Neural cell (in vitro differentiated cells): ENCODE results near the gene SYDE2. TPM values are rescaled to one million over a fixed set of nuclear protein-coding genes. Genes with fewer than 3 reads are reported as not detected.

Source experiments
- H2AFZ ChIP-seq: fragments of 200-600, 300-800 bp; sonication (generic), shearing (Covaris generic); 2 replicates; pipeline ENCODE4 v1.6.0; 2014; ENCODE audit warnings: low read depth, mild to moderate bottlenecking, antibody characterized with exemption, low read length, moderate library complexity
- H3F3A ChIP-seq: fragments of 200-600 bp; shearing (Covaris generic); 2 replicates; pipeline ENCODE4 v1.6.1; 2016; ENCODE audit warnings: mild to moderate bottlenecking, moderate library complexity, mixed read lengths, antibody characterized with exemption, low read length; ENCODE audit not compliant: insufficient read depth, poor library complexity, severe bottlenecking
- H3K27ac ChIP-seq: fragments of 200-600, 300-800 bp; sonication (generic), shearing (Covaris generic); 2 replicates; pipeline ENCODE4 v1.5.1; 2014; ENCODE audit warnings: mild to moderate bottlenecking, low read length, moderate library complexity
- H3K27me3 ChIP-seq: fragments of 300-800, 200-600 bp; sonication (generic), shearing (Covaris generic); 2 replicates; pipeline ENCODE4 v1.6.0; 2014; ENCODE audit warnings: mild to moderate bottlenecking, low read depth, low read length, moderate library complexity; ENCODE audit not compliant: insufficient read depth
- H3K36me3 ChIP-seq: fragments of 300-800, 200-600 bp; sonication (generic), shearing (Covaris generic); 2 replicates; pipeline ENCODE4 v1.5.1; 2014; ENCODE audit warnings: mild to moderate bottlenecking, antibody characterized with exemption, low read length, moderate library complexity; ENCODE audit not compliant: insufficient read depth
- H3K4me2 ChIP-seq: fragments of 300-800, 200-600 bp; sonication (generic), shearing (Covaris generic); 2 replicates; pipeline ENCODE4 v1.6.0; 2014; ENCODE audit warnings: mild to moderate bottlenecking, low read length
- H3K4me3 ChIP-seq: fragments of 300-800, 200-600 bp; sonication (generic), shearing (Covaris generic); 2 replicates; pipeline ENCODE4 v1.5.1; 2014; ENCODE audit warnings: mild to moderate bottlenecking, low read length, moderate library complexity
- H3K79me2 ChIP-seq: fragments of 200-600 bp; shearing (Covaris generic); replicated peaks from 2 replicates; pipeline ENCODE4 v1.6.0; 2014; ENCODE audit warnings: mild to moderate bottlenecking, low read length, moderate library complexity; ENCODE audit not compliant: insufficient read depth
- H3K9ac ChIP-seq: fragments of 300-800, 200-600 bp; sonication (generic), shearing (Covaris generic); 2 replicates; pipeline ENCODE4 v1.6.1; 2016; ENCODE audit warnings: mild to moderate bottlenecking, low read length, mixed read lengths
- H3K9me2 ChIP-seq: fragments of 200-600 bp; shearing (Covaris generic); 2 replicates; pipeline ENCODE4 v1.6.1; 2016; ENCODE audit warnings: mild to moderate bottlenecking, low read length, mixed read lengths; ENCODE audit not compliant: insufficient read depth
- H3K9me3 ChIP-seq: fragments of 200-600, 300-800 bp; sonication (generic), shearing (Covaris generic); 2 replicates; pipeline ENCODE4 v1.6.1; 2016; ENCODE audit warnings: mild to moderate bottlenecking, mixed run types, low read length, moderate library complexity, mixed read lengths
- H4K20me1 ChIP-seq: fragments of 200-600 bp; shearing (Covaris generic); 2 replicates; pipeline ENCODE4 v1.6.1; 2016; ENCODE audit warnings: mild to moderate bottlenecking, mixed run types; ENCODE audit not compliant: insufficient read depth
- CTCF ChIP-seq: fragments of 450-650 bp; IDR thresholded peaks from 2 replicates; pipeline ENCODE4 v1.5.1; 2014; ENCODE audit warnings: antibody characterized with exemption, mild to moderate bottlenecking, moderate library complexity; ENCODE audit not compliant: poor library complexity, severe bottlenecking
- EP300 ChIP-seq: fragments of 450-650 bp; conservative IDR thresholded peaks from 2 replicates; pipeline ENCODE4 v1.6.1; 2014; ENCODE audit warnings: antibody characterized with exemption, mild to moderate bottlenecking, moderate library complexity; ENCODE audit not compliant: poor library complexity, severe bottlenecking
- EZH2 ChIP-seq: fragments of 200-600, 300-800 bp; shearing (Covaris generic), sonication (generic); IDR thresholded peaks from 2 replicates; pipeline ENCODE4 v1.6.1; 2014; ENCODE audit warnings: antibody characterized with exemption, low read length, borderline replicate concordance, mild to moderate bottlenecking; ENCODE audit not compliant: insufficient read depth, poor library complexity, severe bottlenecking
- MXI1 ChIP-seq: fragments of 450-650 bp; conservative IDR thresholded peaks from 2 replicates; pipeline ENCODE4 v1.6.1; 2014; ENCODE audit warnings: antibody characterized with exemption, mild to moderate bottlenecking; ENCODE audit not compliant: poor library complexity, severe bottlenecking
- POLR2AphosphoS5 ChIP-seq: IDR thresholded peaks from 2 replicates; pipeline ENCODE4 v1.6.1; 2012
- RAD21 ChIP-seq: fragments of 450-650 bp; conservative IDR thresholded peaks from 2 replicates; pipeline ENCODE4 v1.6.1; 2014; ENCODE audit warnings: antibody characterized with exemption, mild to moderate bottlenecking, moderate library complexity
- REST ChIP-seq: IDR thresholded peaks from 2 replicates; pipeline ENCODE4 v1.6.1; 2012; ENCODE audit warnings: borderline replicate concordance
- SMC3 ChIP-seq: fragments of 450-650 bp; conservative IDR thresholded peaks from 2 replicates; pipeline ENCODE4 v1.6.1; 2014; ENCODE audit warnings: antibody characterized with exemption, mild to moderate bottlenecking, moderate library complexity; ENCODE audit not compliant: poor library complexity
- TAF1 ChIP-seq: IDR thresholded peaks from 2 replicates; pipeline ENCODE4 v1.6.1; 2012; ENCODE audit warnings: low read depth
- polyA plus RNA-seq: library from polyadenylated mRNA; depleted of rRNA; stranded (reverse); fragments of >200 nt; gene quantifications from 2 replicates; pipeline ENCODE4 v1.2.3, GENCODE V29; 2014

SYDE2 gene
- polyA plus RNA-seq, 1 donor from 2014 or later, result 0.66 TPM

DNA sequence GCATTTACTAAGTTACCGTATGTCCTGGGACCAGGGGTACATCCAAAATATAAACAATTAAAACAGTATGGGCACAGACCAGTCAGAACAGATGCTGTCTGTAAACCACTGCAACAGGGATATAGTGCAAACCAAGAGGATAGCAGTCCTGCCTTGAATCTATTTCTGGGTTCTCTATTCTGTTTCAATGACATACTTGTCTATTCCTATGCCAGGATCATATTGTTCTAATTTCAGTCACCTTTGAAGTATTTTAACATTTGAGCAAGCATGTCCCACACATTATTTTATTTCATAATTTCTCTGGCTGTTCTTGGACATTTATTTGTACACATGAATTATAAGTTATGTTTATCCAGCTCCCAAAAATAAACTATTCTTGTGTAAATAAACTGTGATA is 28.2 kb upstream of the SYDE2 start:
- Histone ChIP-seq H3K79me2 (no peaks in the 10 kb centered on the region), H3K9ac (no peak overlapping the region), H3K36me3 (no peaks in the 10 kb centered on the region), H3K4me2 (no peak overlapping the region), H3K9me2 (no peaks in the 10 kb centered on the region), H3K9me3 (no peaks in the 10 kb centered on the region), H4K20me1 (no peaks in the 10 kb centered on the region), H3K4me3 (no peak overlapping the region), H2AFZ (no peak overlapping the region), H3F3A (no peaks in the 10 kb centered on the region), H3K27me3 (no peaks in the 10 kb centered on the region), H3K27ac (no peak overlapping the region)
- TF ChIP-seq EZH2 (no peak), SMC3 (no peak), CTCF (no peak), TAF1 (no peak), EP300 (no peak), RAD21 (no peak), MXI1 (no peak), POLR2AphosphoS5 (no peak), REST (no peak)

DNA sequence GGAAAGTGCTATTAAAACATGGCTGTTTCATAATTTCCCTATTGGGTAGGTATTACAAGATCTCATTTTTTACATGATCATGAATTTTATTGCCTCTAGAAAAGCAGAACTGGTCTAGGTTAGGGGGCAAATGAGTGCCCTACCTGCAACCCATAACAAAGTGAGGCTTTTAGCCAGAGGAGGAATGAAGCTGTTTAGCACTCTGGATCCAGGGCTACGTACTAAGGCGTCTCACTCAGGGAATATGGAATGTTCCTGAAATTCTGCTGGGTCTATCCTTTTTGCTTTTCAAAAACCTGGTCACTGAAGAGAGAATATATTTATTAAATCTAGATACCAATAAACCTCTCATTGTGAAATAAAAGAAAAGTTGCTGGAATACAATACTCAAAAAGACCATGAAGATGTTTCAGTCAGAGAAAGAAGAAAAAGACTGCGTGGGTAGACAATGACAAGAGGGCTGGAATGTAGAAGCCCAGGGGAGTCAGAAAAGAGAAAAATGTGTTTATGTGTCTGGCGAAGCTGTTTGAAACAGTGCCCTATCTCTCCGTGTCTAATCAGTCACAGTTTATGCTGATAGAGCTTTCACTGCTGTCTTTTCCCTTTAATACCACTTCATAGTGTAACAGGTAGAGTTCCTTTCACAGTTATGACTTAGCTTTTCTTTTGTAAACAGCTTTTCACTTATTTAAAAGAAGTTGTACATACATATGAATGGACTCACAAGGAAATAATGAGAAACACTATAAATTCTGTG is 25.0 kb upstream of the SYDE2 start:
- Histone ChIP-seq H3F3A (no peaks in the 10 kb centered on the region), H3K9me3 (no peaks in the 10 kb centered on the region), H4K20me1 (no peaks in the 10 kb centered on the region), H3K4me2 (no peak overlapping the region), H3K27me3 (no peaks in the 10 kb centered on the region), H3K4me3 (no peak overlapping the region), H2AFZ (no peak overlapping the region), H3K36me3 (no peaks in the 10 kb centered on the region), H3K9ac (no peak overlapping the region), H3K9me2 (no peaks in the 10 kb centered on the region), H3K79me2 (no peaks in the 10 kb centered on the region), H3K27ac (no peak overlapping the region)
- TF ChIP-seq REST (no peak), POLR2AphosphoS5 (no peak), EZH2 (no peak), SMC3 (no peak), EP300 (no peak), TAF1 (no peak), MXI1 (no peak), CTCF (no peak), RAD21 (no peak)
